ENCODE data around the gene METTL16.

DNA sequence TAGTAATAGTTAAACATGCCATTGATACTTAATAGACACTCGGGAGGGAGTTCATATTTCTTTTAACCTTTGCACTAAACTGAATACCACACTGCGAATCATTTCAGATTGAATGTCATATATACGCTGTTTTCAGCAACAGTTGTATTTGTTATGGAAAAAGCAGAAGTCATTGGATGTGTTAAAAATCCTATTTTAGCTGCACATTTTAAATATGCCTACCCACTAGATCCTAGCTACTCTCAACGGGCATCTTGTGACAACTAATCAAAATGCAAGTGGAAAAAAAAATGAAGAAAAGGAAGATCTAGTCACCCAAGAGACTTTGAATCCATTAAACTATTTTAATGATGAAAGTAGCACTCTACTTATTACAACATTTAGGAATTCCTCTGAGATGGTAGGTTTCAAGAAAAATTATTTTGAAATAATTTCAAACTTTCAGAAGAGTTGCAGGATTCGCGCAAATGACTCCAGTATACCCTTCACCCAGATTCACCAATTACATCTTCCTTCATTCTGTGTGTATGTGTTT is 59.4 kb downstream of the METTL16 start:
- TF ChIP-seq, protein P1, sequence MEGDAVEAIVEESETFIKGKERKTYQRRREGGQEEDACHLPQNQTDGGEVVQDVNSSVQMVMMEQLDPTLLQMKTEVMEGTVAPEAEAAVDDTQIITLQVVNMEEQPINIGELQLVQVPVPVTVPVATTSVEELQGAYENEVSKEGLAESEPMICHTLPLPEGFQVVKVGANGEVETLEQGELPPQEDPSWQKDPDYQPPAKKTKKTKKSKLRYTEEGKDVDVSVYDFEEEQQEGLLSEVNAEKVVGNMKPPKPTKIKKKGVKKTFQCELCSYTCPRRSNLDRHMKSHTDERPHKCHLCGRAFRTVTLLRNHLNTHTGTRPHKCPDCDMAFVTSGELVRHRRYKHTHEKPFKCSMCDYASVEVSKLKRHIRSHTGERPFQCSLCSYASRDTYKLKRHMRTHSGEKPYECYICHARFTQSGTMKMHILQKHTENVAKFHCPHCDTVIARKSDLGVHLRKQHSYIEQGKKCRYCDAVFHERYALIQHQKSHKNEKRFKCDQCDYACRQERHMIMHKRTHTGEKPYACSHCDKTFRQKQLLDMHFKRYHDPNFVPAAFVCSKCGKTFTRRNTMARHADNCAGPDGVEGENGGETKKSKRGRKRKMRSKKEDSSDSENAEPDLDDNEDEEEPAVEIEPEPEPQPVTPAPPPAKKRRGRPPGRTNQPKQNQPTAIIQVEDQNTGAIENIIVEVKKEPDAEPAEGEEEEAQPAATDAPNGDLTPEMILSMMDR (conservative IDR thresholded peaks at IDR 0.05) = no peak
- TF ChIP-seq ZFX (IDR thresholded peaks at IDR 0.05) = no peak

Data from C4-2B (cell line).